Left forelimb (tissue), 1 donor: ENCODE results near the gene IL17RE.
"Not testable (repeated sequence)": the region's sequence is repeated elsewhere in the genome, so short reads cannot be mapped to it uniquely, and the experiment has no call there.

Source experiments
- DNase-seq: peaks from one replicate; pipeline ENCODE4 v3.0.0-alpha.2; 2018; ENCODE audit warnings: low spot score

The IL17RE gene

GRCh38 chr3:9902372-9903237 is at the start of gene IL17RE:
IL17RE (plus strand) TSS chr3:9902848; CDS start chr3:9902933, 85 bp downstream.
- DNase-seq, result no peak

GRCh38 chr3:9854291-9854940 is 48.2 kb upstream of the IL17RE start:
- not testable (repeated sequence) for DNase-seq

DNA sequence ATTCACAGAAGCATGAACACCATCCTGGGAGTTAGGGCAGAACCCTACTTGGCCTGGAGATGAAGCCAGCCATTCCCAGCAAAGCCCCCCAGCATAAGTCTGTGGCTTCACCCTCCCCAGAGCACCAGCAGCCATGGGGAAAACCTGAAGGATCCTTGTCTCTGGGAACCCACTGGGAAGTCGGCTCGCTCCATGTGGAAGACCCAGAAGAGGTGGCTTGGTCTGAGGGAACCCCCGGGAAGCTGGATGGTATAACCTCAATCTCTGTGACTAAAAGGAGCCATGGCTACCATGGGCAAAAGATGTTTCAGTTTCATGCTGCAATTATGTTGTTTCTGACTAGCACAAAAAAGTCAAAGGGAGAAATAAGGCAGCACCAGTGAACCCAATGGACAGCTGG is 47.1 kb upstream of the IL17RE start:
- no peak for DNase-seq

- no peak for DNase-seq
Observed at GRCh38 chr3:9859530-9860025, 43.1 kb upstream of the IL17RE start.

- DNase-seq, result no peak
Observed at GRCh38 chr3:9861201-9861600, 41.4 kb upstream of the IL17RE start.

DNA sequence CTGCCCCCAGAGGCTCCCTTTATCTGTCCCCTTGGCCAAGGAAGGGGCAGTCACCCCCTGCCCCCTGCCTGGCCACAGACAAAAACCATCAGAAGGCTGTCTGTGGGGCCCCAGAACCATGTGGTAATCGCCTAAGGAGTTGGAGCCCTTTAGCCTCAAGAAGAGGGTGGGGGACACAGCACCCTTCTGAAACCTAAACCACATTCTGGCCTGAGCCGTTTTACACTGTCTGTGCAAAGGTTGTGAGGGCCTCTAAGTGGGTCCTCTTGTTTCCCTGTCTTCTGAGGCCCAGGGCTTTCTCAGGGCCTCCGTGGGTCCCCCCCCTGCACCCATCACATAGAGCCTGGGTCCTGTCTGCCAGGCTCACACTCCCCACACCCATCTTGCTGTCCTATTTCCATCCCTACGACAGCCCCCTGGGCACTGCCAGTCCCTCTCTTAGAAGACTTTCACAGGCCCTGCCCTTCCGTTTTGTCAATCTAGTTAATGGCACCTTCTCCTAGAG is 41.0 kb upstream of the IL17RE start:
- no peak for DNase-seq

DNA sequence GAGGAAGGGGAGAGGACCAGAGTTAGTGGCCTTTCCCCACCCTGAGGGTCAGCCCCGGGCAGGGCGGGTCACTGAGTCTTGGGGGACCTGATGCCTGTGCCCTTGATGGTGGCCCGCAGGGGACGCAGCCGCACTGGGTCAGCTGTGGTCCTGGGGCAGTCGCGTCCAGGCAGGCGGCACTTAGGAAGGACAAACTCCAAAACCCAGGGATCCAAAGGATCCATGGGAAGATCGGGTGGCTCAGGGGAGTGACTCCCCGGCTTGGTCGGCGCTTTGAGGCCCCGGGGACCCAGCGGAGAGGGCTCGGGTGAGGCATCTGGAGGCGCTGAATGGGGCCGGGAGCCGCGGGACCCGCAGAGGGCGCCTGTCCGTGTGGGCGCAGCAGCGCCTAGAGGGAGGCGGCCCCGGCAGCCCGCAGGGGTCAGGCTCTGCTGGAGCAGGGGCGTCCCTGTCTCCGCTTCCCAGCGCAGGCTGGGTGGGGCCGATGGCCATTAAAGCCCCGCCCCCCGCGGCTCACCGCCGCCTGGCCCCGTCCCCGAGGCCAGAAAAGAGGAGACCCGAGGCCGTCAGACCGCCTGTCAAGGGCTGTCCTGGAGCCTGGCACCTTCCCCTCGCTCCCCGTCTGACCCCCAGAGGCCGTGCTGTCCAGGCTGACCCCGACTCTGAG is 40.1 kb upstream of the IL17RE start:
- DNase-seq, result no peak

GRCh38 chr3:9863058-9863772 is 39.4 kb upstream of the IL17RE start:
- no peak for DNase-seq

GRCh38 chr3:9864200-9864927 is 38.3 kb upstream of the IL17RE start:
- no peak for DNase-seq

- DNase-seq, result not testable (repeated sequence)
Observed at GRCh38 chr3:9865125-9865637, 37.5 kb upstream of the IL17RE start.

DNA sequence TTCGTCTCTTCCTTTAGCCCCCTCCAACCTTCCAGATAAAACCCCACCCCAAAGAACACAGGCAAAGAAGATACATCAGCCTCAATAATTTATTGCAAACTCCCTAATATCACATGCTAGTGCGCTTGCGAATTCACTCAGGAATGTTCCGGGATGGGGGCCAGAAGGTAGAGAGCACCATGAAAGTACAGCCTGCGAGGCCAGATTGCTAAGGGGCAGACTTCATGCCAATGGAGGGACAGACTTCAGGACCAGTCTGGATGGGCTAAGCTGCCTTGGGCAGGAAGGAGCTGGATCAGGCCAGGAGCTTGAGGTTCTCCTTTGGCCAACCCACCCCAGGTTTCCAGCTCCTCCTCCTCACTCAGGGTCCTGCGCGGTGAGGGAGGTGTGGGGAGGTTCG is 36.0 kb upstream of the IL17RE start:
- DNase-seq, result no peak

GRCh38 chr3:9867106-9867505 is 35.5 kb upstream of the IL17RE start:
- no peak for DNase-seq

GRCh38 chr3:9869955-9870354 is 32.7 kb upstream of the IL17RE start:
- DNase-seq, result no peak

- no peak for DNase-seq
Observed at GRCh38 chr3:9870978-9871377, 31.7 kb upstream of the IL17RE start.

GRCh38 chr3:9872067-9872466 is 30.6 kb upstream of the IL17RE start:
- DNase-seq, result not testable (repeated sequence)

- no peak for DNase-seq
Observed at GRCh38 chr3:9875448-9875847, 27.2 kb upstream of the IL17RE start.

DNA sequence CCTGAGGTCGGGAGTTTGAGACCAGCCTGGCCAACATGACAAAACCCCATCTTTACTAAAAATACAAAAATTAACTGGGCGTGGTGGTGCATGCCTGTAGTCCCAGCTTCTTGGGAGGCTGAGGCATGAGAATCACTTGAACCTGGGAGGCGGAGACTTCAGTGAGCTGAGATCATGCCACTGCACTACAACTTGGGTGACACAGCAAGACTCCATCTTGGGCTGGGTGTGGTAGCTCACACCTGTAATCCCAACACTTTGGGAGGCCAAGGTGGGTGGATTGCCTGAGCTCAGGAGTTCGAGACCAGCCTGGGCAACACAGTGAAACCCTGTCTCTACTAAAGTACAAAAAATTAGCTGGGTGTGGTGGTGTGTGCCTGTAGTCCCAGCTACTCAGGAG is 26.4 kb upstream of the IL17RE start:
- DNase-seq, result not testable (repeated sequence)

DNA sequence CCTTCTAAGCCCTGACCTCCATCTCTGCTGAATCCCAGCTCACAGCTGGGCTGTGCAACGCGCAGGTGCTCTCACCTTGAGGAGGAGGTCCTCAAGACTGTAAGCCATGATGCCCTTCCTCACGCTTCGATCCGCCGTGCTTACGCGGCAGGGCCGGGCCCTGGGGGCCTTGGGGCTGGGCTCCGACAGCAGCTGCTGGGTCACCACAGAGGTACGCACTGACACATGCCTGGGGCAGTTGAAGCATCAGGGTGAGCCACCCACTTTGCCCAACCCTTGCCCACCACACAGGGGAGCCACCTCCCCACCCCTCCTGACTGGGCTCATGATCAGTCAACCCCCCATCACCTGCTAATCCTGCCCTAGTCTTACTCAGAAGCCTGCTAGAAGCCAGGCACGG is 25.7 kb upstream of the IL17RE start:
- DNase-seq, result no peak

DNA sequence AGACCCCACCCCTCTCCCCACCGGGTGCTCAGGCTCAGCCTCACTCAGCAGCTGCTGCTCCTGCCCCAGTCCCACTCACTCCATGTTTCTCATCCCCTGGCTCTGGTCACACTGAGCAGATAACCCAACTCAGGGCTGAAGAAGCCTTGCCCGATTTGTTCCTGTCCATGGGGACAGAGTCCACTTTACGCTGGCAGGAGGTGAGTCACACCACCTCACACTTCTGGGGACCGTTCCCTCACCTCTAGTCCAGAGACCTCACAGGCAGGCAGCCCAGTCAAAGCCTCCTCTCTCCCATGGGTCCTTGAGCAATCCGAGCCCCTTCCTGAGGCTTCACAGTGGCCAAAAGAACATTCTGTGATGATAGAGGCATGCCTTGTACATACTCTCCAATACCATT is 23.9 kb upstream of the IL17RE start:
- DNase-seq, result no peak

DNA sequence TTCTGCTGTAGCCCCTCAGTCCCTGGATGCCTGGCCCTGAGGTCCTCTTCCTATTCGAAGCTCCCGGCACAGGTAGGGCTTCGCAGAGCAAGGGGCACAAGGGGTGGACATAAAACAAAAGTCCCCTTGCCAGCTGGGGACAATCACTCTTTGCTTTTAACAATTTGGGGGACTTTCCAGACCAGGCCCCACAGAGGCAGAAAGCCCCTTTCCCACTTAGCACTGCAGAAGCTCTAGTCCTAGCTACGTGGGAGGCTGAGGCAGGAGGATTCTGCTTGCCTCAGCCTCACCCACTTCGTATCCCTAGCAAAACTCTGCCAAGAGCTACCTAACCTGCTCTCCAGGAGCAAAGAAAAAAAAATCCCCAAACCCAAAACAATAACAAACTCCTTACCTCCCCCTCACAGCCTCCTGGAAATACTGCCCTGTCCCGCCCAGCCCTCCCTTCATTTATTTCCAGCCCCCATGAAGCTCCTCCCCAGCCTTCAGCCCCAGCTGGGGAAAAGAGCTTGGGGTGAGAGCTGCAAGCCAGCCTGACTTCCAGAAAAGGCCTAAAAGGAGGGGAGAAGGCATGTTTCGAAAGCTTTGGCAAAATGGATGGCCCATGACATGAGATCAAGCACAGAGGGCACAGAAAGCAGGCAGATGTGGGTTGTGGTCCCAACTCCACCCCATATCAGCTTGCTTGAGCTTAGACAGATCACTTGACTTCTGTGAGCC is 22.7 kb upstream of the IL17RE start, which contains the start of gene CIDEC:
CIDEC (minus strand) TSS at position 424 of the 720 bp plus-strand sequence. CDS start 1,767 bp downstream, outside the sequence.
- no peak for DNase-seq
